Activated B cell treated with CpG ODN at 0.5 μM for 24 hours (primary cell): ENCODE measurements around the gene CNTNAP2. TPM values are rescaled to one million over a fixed set of nuclear protein-coding genes. Genes with fewer than 3 reads are reported as not detected.

ENCODE experiments used
- ATAC-seq: fragments of 200-7000 bp; cut with Tn5 transposase; one replicate; pipeline ENCODE4 v1.10.0; 2021; ENCODE audit warnings: low read depth, mild to moderate bottlenecking, moderate library complexity
- CTCF ChIA-PET: fragments of 350-600 bp; sonication (Branson Sonifier 250); formaldehyde crosslinking; loops from one replicate; lab custom pipeline; 2021; ENCODE audit warnings: antibody characterized with exemption; lab: Charles Lee
- POLR2A ChIA-PET: fragments of 350-600 bp; sonication (Branson Sonifier 250); formaldehyde crosslinking; loops from one replicate; lab custom pipeline; 2021; ENCODE audit warnings: antibody characterized with exemption; lab: Charles Lee
- DNase-seq: peaks from one replicate; pipeline ENCODE4 v3.0.0; 2022
- H3K27ac Mint-ChIP-seq: one replicate; pipeline ENCODE4 v1.8.0; 2020; ENCODE audit warnings: mixed read lengths
- H3K27me3 Mint-ChIP-seq: one replicate; pipeline ENCODE4 v1.8.0; 2021; ENCODE audit warnings: mixed read lengths
- H3K36me3 Mint-ChIP-seq: one replicate; pipeline ENCODE4 v1.8.0; 2021; ENCODE audit warnings: low read depth, mixed read lengths
- H3K4me1 Mint-ChIP-seq: one replicate; pipeline ENCODE4 v1.8.0; 2021; ENCODE audit warnings: mixed read lengths
- H3K4me3 Mint-ChIP-seq: one replicate; pipeline ENCODE4 v1.8.0; 2020; ENCODE audit warnings: mild to moderate bottlenecking, mixed read lengths
- H3K9me3 Mint-ChIP-seq: one replicate; pipeline ENCODE4 v1.8.0; 2020; ENCODE audit warnings: mixed read lengths
- CTCF ChIP-seq: fragments of 200-600 bp; IDR thresholded peaks from one replicate; pipeline ENCODE4 v1.8.0; 2022; ENCODE audit warnings: antibody characterized with exemption, mild to moderate bottlenecking
- intact Hi-C: fragments of 100-400 bp; cut with micrococcal nuclease; formaldehyde crosslinking; loops from one replicate; pipeline ENCODE4 v1.15.1; 2024
- total RNA-seq: library from RNA; stranded (reverse); gene quantifications from 2 replicates; pipeline ENCODE4 v1.2.3, GENCODE V29; 2022

Gene CNTNAP2
- total RNA-seq, 1 donor from 2014 or later, result 0.84 TPM

GRCh38 chr7:148104924-148105323 is 1988.3 kb downstream of the CNTNAP2 start:
- ChIA-PET POLR2A (no interaction called here), CTCF (no interaction called here)
- Mint-ChIP-seq H3K27me3 (no peaks in the 10 kb centered on the region), H3K9me3 (no peaks in the 10 kb centered on the region), H3K36me3 (no peaks in the 10 kb centered on the region), H3K4me1 (no peaks in the 10 kb centered on the region), H3K27ac (no peak overlapping the region), H3K4me3 (no peak overlapping the region)
- no peak for TF ChIP-seq CTCF
- DNase-seq, result no peak
- ATAC-seq, result no peak
- intact Hi-C loops, result no loop called here

DNA sequence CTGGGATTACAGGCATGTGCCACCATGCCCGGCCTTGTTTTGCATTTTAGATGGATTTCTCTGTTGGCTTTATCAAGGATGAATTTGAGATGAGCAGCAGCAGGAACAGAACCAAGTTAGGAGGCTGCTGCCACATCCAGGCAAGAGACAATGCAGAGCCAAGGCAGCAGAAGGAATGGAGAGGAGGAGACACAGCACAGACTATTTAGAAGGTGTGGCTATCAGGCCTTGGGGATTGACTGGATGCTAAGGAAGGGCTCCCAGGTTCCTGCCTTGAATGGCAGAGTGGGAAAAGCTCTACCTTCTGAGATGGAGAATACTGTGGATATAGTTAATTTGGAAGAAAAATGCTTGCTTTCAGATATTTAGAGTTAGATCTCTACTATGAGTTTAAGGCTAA is 1989.3 kb downstream of the CNTNAP2 start:
- H3K27me3 Mint-ChIP-seq, result no peaks in the 10 kb centered on the region
- H3K36me3 Mint-ChIP-seq, result no peaks in the 10 kb centered on the region
- CTCF ChIA-PET, result no interaction called here
- DNase-seq (no peak), ATAC-seq (no peak)
- intact Hi-C loops, result no loop called here
- no peak overlapping the region for H3K4me3 Mint-ChIP-seq
- POLR2A ChIA-PET, result no interaction called here
- no peak overlapping the region for H3K27ac Mint-ChIP-seq
- no peaks in the 10 kb centered on the region for H3K4me1 Mint-ChIP-seq
- H3K9me3 Mint-ChIP-seq, result no peaks in the 10 kb centered on the region
- TF ChIP-seq CTCF, result no peak

GRCh38 chr7:148107443-148108127 is 1991.0 kb downstream of the CNTNAP2 start:
- Mint-ChIP-seq H3K27me3 (no peaks in the 10 kb centered on the region), H3K4me1 (no peaks in the 10 kb centered on the region), H3K27ac (no peak overlapping the region), H3K9me3 (no peaks in the 10 kb centered on the region), H3K36me3 (no peaks in the 10 kb centered on the region), H3K4me3 (no peak overlapping the region)
- CTCF ChIA-PET, result no interaction called here
- intact Hi-C loops, result no loop called here
- POLR2A ChIA-PET, result no interaction called here
- ATAC-seq (no peak), DNase-seq (no peak)
- TF ChIP-seq CTCF, result no peak

DNA sequence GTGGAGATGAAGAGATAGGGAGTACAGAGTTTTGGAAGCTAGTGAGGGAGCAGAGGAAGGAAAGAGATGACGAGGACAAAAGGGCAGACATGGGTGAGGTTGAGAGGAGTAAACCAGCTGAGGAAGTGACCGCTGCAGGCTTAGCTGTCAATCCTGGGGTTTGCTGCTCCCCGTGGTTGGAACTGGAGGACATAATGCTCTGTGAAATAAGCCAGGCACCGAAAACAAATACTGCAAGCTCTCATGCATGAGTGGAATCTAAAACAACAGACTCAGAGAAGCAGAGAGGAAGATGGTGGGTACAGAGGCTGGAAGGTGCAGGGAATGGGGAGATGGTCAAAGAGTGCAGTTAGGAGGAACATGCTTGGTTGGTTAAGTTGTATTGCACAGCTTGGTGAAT is 1991.8 kb downstream of the CNTNAP2 start:
- Mint-ChIP-seq H3K4me3 (no peak overlapping the region), H3K27ac (no peak overlapping the region), H3K4me1 (no peaks in the 10 kb centered on the region), H3K27me3 (no peaks in the 10 kb centered on the region), H3K9me3 (no peaks in the 10 kb centered on the region), H3K36me3 (no peaks in the 10 kb centered on the region)
- ATAC-seq (no peak), DNase-seq (no peak)
- POLR2A ChIA-PET, result no interaction called here
- TF ChIP-seq CTCF, result no peak
- intact Hi-C loops, result no loop called here
- CTCF ChIA-PET, result no interaction called here

DNA sequence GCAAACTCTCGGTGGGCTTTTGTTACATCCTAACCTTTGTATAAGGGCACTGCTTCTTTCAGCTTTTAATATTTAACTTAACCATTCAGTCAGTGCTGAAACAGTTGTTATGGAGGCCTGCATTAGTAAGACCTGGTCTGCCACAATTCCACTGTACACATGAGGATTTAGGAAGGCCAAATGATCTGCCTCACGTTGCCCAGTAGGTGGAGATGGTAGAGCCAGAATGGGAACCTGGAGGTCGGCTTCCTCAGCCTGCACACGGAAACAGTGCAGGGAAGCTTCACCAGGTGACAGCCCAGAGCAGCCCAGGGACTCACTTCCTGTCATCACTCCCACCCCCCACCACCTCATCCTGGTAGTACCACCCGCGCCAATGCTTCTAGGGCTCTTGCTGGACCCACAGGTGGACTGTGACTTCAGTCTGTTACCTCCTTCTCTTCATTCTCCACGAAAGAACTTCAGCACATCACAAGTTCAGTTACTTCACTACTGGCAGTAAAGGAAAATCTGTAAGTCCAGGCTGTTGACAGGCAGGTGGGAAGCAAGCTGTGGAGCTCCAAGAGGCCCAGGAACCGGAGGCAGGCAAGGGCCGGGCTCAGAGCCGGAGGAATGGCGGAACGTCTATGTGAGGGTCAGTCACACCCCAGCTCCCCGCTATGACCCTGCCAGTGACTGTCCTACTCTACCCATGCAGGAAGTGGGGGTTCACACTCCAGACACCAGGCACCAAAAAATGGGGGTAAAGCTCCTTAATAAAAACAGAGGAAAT is 1993.7 kb downstream of the CNTNAP2 start:
- POLR2A ChIA-PET, result no interaction called here
- no peak overlapping the region for H3K27ac Mint-ChIP-seq
- no peaks in the 10 kb centered on the region for H3K36me3 Mint-ChIP-seq
- DNase-seq (no peak), ATAC-seq (no peak)
- H3K27me3 Mint-ChIP-seq, result no peaks in the 10 kb centered on the region
- no peak overlapping the region for H3K4me3 Mint-ChIP-seq
- H3K9me3 Mint-ChIP-seq, result no peaks in the 10 kb centered on the region
- CTCF ChIA-PET, result no interaction called here
- no peaks in the 10 kb centered on the region for H3K4me1 Mint-ChIP-seq
- intact Hi-C loops, result no loop called here
- no peak for TF ChIP-seq CTCF
